IPS-NIHi7 (cell line): ENCODE results near the gene SUGCT.
A peak's percentile ranks its signal among the peaks of the same experiment; 100 is the strongest.
"Not testable (repeated sequence)": the region's sequence is repeated elsewhere in the genome, so short reads cannot be mapped to it uniquely, and the experiment has no call there.

Source experiments
- DNase-seq: peaks from one replicate; pipeline ENCODE4 v3.0.0; 2012; ENCODE audit warnings: mixed read lengths; ENCODE audit errors: extremely low spot score

Gene SUGCT

GRCh38 chr7:40248681-40249080 lies 113.9 kb downstream of the SUGCT start:
- DNase-seq = no peak

DNA sequence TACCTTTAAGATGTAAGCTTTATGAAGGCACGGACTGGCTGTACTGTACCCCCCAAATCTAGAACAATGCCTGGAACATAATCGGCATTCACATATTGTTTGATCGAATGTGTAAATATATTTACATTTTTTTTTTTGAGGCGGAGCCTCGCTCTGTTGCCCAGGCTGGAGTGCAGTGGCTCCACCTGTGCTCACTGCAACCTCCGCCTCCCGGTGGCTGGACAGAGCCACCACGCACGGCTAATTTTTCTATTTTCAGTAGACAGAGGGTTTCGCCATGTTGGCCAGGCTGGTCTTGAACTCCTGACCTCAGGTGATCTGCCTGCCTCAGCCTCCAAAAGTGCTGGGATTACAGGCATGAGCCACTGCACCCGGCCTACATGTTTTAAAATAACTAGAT lies 118.6 kb downstream of the SUGCT start:
- not testable (repeated sequence) for DNase-seq

DNA sequence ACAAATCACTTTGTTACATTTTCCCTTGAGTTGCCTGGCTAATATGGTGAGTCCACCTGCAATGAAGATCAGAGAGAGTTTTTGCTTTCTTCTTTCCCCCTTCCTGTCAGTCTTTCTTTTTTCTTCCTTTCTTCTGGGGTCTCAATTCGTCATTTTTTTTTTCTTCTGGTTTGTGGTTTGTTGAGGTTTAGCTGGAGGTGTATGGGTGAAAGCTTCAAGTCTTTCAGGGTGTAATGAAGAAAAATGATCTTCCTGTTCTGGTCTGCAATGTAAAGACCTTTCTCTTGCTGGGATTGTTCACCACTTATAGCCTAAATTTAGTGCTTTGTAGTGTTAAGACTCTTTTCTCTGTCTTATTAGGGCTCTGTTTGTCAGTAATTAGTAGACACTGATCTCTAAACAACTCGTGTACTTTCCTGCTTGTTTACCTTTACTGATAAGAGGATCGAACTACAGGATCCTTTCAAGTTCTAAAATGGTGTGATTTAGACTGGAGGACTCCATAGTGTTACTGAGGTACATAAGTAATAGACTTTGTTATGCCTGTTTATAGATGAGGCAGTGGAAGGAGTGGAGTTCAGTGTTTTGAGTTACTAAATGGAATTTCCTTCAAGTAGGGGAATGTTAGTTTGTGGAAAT lies 129.1 kb downstream of the SUGCT start:
- DNase-seq = no peak

GRCh38 chr7:40267583-40267982 lies 132.8 kb downstream of the SUGCT start:
- no peak for DNase-seq

- not testable (repeated sequence) for DNase-seq
These were observed 134.0 kb downstream of the SUGCT start for GRCh38 chr7:40268810-40269209.

DNA sequence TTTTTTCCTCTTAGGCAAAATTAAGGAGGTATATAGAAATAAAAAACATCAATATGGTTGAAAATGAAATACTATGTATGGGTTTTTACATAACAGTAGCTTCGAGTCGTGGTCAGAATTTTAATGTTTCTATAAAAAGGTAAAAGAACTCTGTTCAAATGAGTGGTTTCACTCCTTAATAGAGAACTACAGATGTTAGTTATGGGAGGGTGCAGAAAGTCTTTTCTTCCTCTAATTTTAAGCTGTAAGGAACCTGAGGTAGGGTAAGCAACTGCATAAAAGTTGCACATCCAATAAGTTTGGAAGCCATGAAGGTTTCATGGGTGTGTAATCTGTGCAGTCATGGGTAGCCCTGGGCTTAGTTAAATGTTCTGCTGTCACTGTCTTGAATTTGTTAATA lies 141.3 kb downstream of the SUGCT start:
- DNase-seq = no peak

GRCh38 chr7:40279991-40280390 lies 145.2 kb downstream of the SUGCT start:
- no peak for DNase-seq

- DNase-seq = no peak
These were observed 148.1 kb downstream of the SUGCT start for GRCh38 chr7:40282858-40283257.

- no peak for DNase-seq
These were observed 148.6 kb downstream of the SUGCT start for GRCh38 chr7:40283391-40283790.

GRCh38 chr7:40288827-40289226 lies 154.0 kb downstream of the SUGCT start:
- DNase-seq = no peak

DNA sequence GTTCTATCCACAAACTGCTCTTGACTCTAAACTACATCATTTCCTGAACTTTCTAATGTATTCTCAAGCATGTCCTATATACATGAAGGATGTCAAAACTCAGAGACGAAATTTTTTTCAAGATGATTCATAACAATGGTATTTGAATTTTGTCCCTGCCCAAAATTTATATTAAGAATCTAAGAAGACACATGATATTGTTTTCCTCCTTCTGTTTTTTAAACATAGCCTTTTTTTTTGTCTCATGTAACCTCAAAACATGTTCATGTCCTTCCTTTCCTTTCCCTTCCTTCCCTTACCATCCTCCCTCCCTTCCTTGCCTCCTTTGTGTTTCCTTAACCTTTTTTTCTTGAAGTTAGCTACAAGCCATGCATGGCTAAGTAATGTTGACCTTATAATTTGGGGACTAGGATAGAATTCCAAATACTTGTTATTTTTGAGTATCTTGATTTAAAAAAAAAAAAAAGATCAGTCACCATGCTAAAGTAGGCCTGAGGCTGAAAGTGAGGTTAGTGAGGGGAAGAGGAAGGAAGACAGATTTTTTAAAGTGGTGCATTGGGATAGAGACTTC lies 163.0 kb downstream of the SUGCT start:
- no peak for DNase-seq

DNA sequence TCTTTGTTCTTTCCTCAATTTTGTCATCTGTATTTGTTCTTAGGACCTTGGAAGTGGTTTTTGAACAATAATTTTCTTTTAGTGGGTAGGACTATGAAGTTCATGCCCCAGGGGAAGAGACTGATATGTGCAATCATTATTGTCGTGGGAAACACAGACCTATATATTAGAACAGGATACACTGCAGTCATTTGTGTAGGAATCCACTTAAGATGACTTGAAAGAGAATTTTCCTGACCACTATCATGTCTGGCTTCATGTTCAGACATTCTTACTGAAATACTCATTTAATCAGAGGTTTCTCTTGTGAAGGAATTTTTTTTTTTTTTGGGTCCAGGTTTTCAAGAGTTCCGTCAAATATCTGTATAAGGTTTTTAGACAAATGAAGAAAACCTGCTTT lies 163.6 kb downstream of the SUGCT start:
- DNase-seq = no peak

GRCh38 chr7:40299097-40299496 lies 164.3 kb downstream of the SUGCT start:
- DNase-seq = peak; percentile 23

- no peak for DNase-seq
These were observed 165.4 kb downstream of the SUGCT start for GRCh38 chr7:40300146-40300670.

DNA sequence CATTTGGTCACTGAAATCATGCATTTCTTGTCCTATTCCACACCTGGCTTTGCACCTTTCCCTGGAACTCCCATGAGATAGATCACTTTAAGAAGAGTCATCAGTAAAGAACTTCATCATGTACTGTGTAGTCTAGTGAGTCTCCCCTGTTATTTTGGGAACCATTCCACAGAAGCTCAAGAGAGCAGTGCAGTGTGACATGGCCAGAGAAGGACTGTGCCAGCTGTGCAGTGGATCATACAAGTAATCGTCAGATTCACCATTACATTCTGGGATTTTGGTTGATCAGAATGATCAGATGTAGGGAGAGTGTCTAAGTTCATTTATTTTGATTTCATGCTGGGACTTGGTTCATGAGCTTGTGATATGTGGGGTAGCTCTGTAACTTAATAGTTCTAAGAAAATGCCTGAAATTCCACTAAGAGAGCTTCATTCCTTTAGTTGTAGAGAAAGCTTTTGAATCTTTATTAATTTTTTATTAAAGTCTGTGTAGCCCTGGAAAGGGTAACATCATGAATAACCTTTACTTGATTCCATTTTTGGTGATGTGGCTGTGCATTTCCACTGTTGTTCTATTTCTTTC lies 166.8 kb downstream of the SUGCT start:
- no peak for DNase-seq

DNA sequence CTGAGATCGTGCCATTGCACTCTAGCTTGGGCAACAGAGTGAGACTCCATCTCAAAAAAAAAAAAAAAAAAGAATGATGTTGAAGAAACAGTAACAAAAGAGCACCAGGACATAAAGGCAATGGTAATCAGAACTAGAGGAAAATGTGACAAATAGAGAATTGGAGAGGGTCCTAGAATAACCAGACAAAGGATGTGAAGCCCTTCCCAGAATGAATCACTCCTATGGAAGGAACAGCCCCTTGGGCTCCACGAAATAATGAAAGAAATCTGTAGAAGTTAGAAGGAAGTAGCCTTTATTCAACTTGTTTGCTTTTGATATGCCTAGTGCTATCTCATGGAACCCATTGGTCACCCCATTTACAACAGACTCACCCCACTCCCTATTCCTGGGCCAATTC lies 169.2 kb downstream of the SUGCT start:
- DNase-seq = no peak

- DNase-seq = no peak
These were observed 170.4 kb downstream of the SUGCT start for GRCh38 chr7:40305229-40305628.

- DNase-seq = no peak
These were observed 171.2 kb downstream of the SUGCT start for GRCh38 chr7:40306025-40306424.

GRCh38 chr7:40306596-40306995 lies 171.8 kb downstream of the SUGCT start:
- DNase-seq = no peak

- no peak for DNase-seq
These were observed 175.5 kb downstream of the SUGCT start for GRCh38 chr7:40310258-40310657.

DNA sequence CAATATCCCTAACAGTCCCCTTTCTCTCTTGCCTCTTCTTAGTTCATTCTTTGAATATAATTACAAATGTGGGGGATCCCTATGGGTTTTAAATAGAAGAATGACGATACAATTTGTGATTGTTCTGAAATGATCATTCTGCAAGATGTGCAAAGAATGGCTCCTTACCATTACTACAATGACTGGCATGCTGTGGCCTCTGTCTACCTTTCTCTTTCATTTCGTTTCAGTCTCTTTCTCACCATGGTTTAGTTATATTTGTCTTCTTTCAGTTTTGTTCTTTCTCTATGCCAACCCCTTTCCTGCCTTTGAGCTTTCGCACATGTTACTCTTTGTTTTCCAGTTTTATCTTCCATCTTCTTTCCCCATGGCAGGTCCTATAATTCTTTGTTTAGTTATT lies 176.5 kb downstream of the SUGCT start:
- DNase-seq = no peak

GRCh38 chr7:40315277-40315676 lies 180.5 kb downstream of the SUGCT start:
- DNase-seq = no peak

GRCh38 chr7:40316176-40316575 lies 181.4 kb downstream of the SUGCT start:
- no peak for DNase-seq
